IMR-90 (cell line): ENCODE measurements around the gene DEGS2. TPM values are rescaled to one million over a fixed set of nuclear protein-coding genes. Genes with fewer than 3 reads are reported as not detected.

Source experiments
- ATAC-seq: fragments of 200-7000 bp; cut with Tn5 transposase; 2 replicates; pipeline ENCODE4 v1.9.1; 2020; ENCODE audit warnings: low read depth, mild to moderate bottlenecking, moderate library complexity
- BruUV-seq: library from RNA; stranded (reverse); fragments of 400-500 nt; replicated peaks from 2 replicates; lab custom pipeline; 2021; lab: Mats Ljungman, UMichigan
- CTCF ChIA-PET: fragments of 300-600 bp; formaldehyde crosslinking; extraction: SDS; loops from one replicate; lab custom pipeline; 2021; ENCODE audit warnings: antibody characterized with exemption; lab: Yijun Ruan, JAX
- POLR2A ChIA-PET: fragments of 300-600 bp; sonication (Branson Sonifier 250); formaldehyde crosslinking; loops from one replicate; lab custom pipeline; 2022; ENCODE audit warnings: antibody characterized with exemption; ENCODE audit not compliant: unreplicated experiment; lab: Charles Lee
- DNase-seq: peaks from one replicate; pipeline ENCODE4 v3.0.0; 2013
- H2AFZ ChIP-seq: replicated peaks from 2 replicates; pipeline ENCODE3; 2013; ENCODE audit warnings: low read length, mild to moderate bottlenecking; ENCODE audit not compliant: poor library complexity
- H2AK5ac ChIP-seq: 2 replicates; pipeline ENCODE4 v1.6.1; 2013; ENCODE audit warnings: low read depth, low read length, inconsistent platforms
- H2AK9ac ChIP-seq: replicated peaks from 2 replicates; pipeline ENCODE3; 2013; ENCODE audit warnings: mild to moderate bottlenecking, low read depth, low read length, moderate library complexity; ENCODE audit not compliant: poor library complexity
- H2BK120ac ChIP-seq: 2 replicates; pipeline ENCODE4 v1.6.1; 2013; ENCODE audit warnings: low read depth, low read length, inconsistent platforms
- H2BK15ac ChIP-seq: 3 replicates; pipeline ENCODE4 v1.6.1; 2013; ENCODE audit warnings: low read depth, low read length, inconsistent platforms
- H2BK20ac ChIP-seq: 2 replicates; pipeline ENCODE4 v1.6.1; 2013; ENCODE audit warnings: low read depth, mild to moderate bottlenecking, inconsistent platforms, low read length, moderate library complexity
- H2BK5ac ChIP-seq: 2 replicates; pipeline ENCODE4 v1.6.1; 2013; ENCODE audit warnings: mild to moderate bottlenecking, low read depth, low read length, inconsistent platforms; ENCODE audit not compliant: poor library complexity, severe bottlenecking
- H3K14ac ChIP-seq: replicated peaks from 2 replicates; pipeline ENCODE4 v1.6.1; 2013; ENCODE audit warnings: low read depth, low read length, inconsistent platforms
- H3K18ac ChIP-seq: 2 replicates; pipeline ENCODE4 v1.6.1; 2013; ENCODE audit warnings: low read depth, low read length, control low read depth
- H3K23ac ChIP-seq: 2 replicates; pipeline ENCODE4 v1.6.1; 2013; ENCODE audit warnings: low read depth, low read length, inconsistent platforms
- H3K27ac ChIP-seq: 2 replicates; pipeline ENCODE4 v1.5.1; 2013; ENCODE audit warnings: mild to moderate bottlenecking, control low read depth, low read length; ENCODE audit not compliant: insufficient read depth
- H3K27me3 ChIP-seq: 2 replicates; pipeline ENCODE4 v1.6.1; 2013; ENCODE audit warnings: low read length; ENCODE audit not compliant: control insufficient read depth, insufficient read depth
- H3K36me3 ChIP-seq: 2 replicates; pipeline ENCODE4 v1.6.1; 2013; ENCODE audit warnings: low read length, mixed read lengths; ENCODE audit not compliant: control insufficient read depth, insufficient read depth
- H3K4ac ChIP-seq: 2 replicates; pipeline ENCODE4 v1.6.1; 2013; ENCODE audit warnings: low read depth, low read length, inconsistent platforms
- H3K4me1 ChIP-seq: 2 replicates; pipeline ENCODE4 v1.6.1; 2013; ENCODE audit warnings: low read length, mixed read lengths; ENCODE audit not compliant: control insufficient read depth, insufficient read depth
- H3K4me2 ChIP-seq: 2 replicates; pipeline ENCODE4 v1.6.1; 2013; ENCODE audit warnings: low read depth, mild to moderate bottlenecking, control low read depth, low read length, moderate library complexity
- H3K4me3 ChIP-seq: 2 replicates; pipeline ENCODE4 v1.5.1; 2013; ENCODE audit warnings: low read depth, mild to moderate bottlenecking, control low read depth, low read length, moderate library complexity; ENCODE audit not compliant: insufficient read depth
- H3K56ac ChIP-seq: 2 replicates; pipeline ENCODE4 v1.6.1; 2013; ENCODE audit warnings: low read length, inconsistent platforms; ENCODE audit not compliant: insufficient read depth; ENCODE audit errors: extremely low read depth
- H3K79me1 ChIP-seq, 2 experiments: 2 replicates each; pipeline ENCODE4 v1.6.1; 2013; ENCODE audit warnings: low read length in 2 of 2, inconsistent platforms in 1 of 2, low read depth in 1 of 2
- H3K9ac ChIP-seq: 2 replicates; pipeline ENCODE4 v1.6.1; 2013; ENCODE audit warnings: low read depth, low read length, control low read depth
- H3K9me1 ChIP-seq: 2 replicates; pipeline ENCODE4 v1.6.1; 2013; ENCODE audit warnings: low read length, inconsistent platforms; ENCODE audit not compliant: insufficient read depth
- H3K9me3 ChIP-seq: 2 replicates; pipeline ENCODE4 v1.6.1; 2013; ENCODE audit warnings: low read length; ENCODE audit not compliant: control insufficient read depth, insufficient read depth
- H4K20me1 ChIP-seq: 2 replicates; pipeline ENCODE4 v1.6.1; 2013; ENCODE audit warnings: low read length, inconsistent platforms; ENCODE audit not compliant: insufficient read depth
- H4K5ac ChIP-seq: 2 replicates; pipeline ENCODE4 v1.6.1; 2013; ENCODE audit warnings: mild to moderate bottlenecking, low read depth, low read length, control low read depth
- H4K8ac ChIP-seq, 2 experiments: 2 replicates each; pipeline ENCODE4 v1.6.1; 2013; ENCODE audit warnings: low read depth in 2 of 2, low read length in 2 of 2, control low read depth in 1 of 2, inconsistent platforms in 1 of 2
- H4K91ac ChIP-seq: 2 replicates; pipeline ENCODE4 v1.6.1; 2013; ENCODE audit warnings: low read depth, low read length, inconsistent platforms; ENCODE audit not compliant: insufficient read depth
- CEBPB ChIP-seq: IDR thresholded peaks from 2 replicates; pipeline ENCODE4 v1.6.1; 2012; ENCODE audit warnings: low read depth, low read length, improper control_type of control experiment
- CHD1 ChIP-seq: IDR thresholded peaks from 2 replicates; pipeline ENCODE4 v1.6.1; 2012; ENCODE audit warnings: low read depth, low read length, improper control_type of control experiment
- CTCF ChIP-seq: conservative IDR thresholded peaks from 2 replicates; pipeline ENCODE4 v1.5.1; 2012; ENCODE audit warnings: mild to moderate bottlenecking, low read depth, low read length, improper control_type of control experiment
- ELK1 ChIP-seq: fragments of 150-350 bp; IDR thresholded peaks from 2 replicates; pipeline ENCODE4 v1.6.1; 2016; ENCODE audit warnings: low read depth, mild to moderate bottlenecking, low read length, moderate library complexity, borderline replicate concordance
- FOS ChIP-seq: fragments of 150-350 bp; IDR thresholded peaks from 2 replicates; pipeline ENCODE4 v1.6.1; 2016; ENCODE audit warnings: low read depth, low read length
- MAFK ChIP-seq: IDR thresholded peaks from 2 replicates; pipeline ENCODE4 v1.6.1; 2012; ENCODE audit warnings: low read depth, low read length, improper control_type of control experiment
- MAZ ChIP-seq: IDR thresholded peaks from 2 replicates; pipeline ENCODE4 v1.6.1; 2012; ENCODE audit warnings: low read depth, mild to moderate bottlenecking, low read length, improper control_type of control experiment, moderate library complexity, borderline replicate concordance
- MXI1 ChIP-seq: IDR thresholded peaks from 2 replicates; pipeline ENCODE4 v1.6.1; 2012; ENCODE audit warnings: low read depth, mild to moderate bottlenecking, low read length, moderate library complexity, borderline replicate concordance
- NFE2L2 ChIP-seq: fragments of 150-350 bp; IDR thresholded peaks from 2 replicates; pipeline ENCODE4 v1.6.1; 2016; ENCODE audit warnings: low read depth, mild to moderate bottlenecking, low read length
- POLR2A ChIP-seq: IDR thresholded peaks from 2 replicates; pipeline ENCODE4 v1.6.1; 2012; ENCODE audit warnings: mild to moderate bottlenecking, low read depth, low read length
- RAD21 ChIP-seq: IDR thresholded peaks from 2 replicates; pipeline ENCODE4 v1.6.1; 2012; ENCODE audit warnings: low read length, improper control_type of control experiment
- RCOR1 ChIP-seq: IDR thresholded peaks from 2 replicates; pipeline ENCODE4 v1.6.1; 2012; ENCODE audit warnings: mild to moderate bottlenecking, low read length, improper control_type of control experiment; ENCODE audit not compliant: insufficient replicate concordance
- RFX5 ChIP-seq: IDR thresholded peaks from 2 replicates; pipeline ENCODE4 v1.8.0; 2012; ENCODE audit warnings: low read depth, mild to moderate bottlenecking, low read length, moderate library complexity
- SMC3 ChIP-seq: fragments of 150-350 bp; IDR thresholded peaks from 2 replicates; pipeline ENCODE4 v1.6.1; 2016; ENCODE audit warnings: low read depth, mild to moderate bottlenecking, antibody characterized with exemption, low read length, moderate library complexity
- USF2 ChIP-seq: fragments of 150-350 bp; IDR thresholded peaks from 2 replicates; pipeline ENCODE4 v1.6.1; 2017; ENCODE audit warnings: mild to moderate bottlenecking, antibody characterized with exemption, low read length, low read depth
- WGBS, 2 experiments: methylation state at CpG; one replicate each; pipeline versions ENCODE4 v1.1.5 to v1.1.7; 2013; ENCODE audit warnings: missing lambda C conversion rate in 2 of 2; ENCODE audit not compliant: insufficient read length in 1 of 2; ENCODE audit errors: extremely low coverage in 2 of 2; 5-methylcytosine and 5-hydroxymethylcytosine counted together
- dilution Hi-C: fragments of 300-500 bp; cut with HindIII; formaldehyde crosslinking; loops from one replicate; pipeline ENCODE4 v1.14.3; 2018; ENCODE audit warnings: low sequenced_read_pairs; ENCODE audit not compliant: unreplicated experiment
- in situ Hi-C: fragments of 300-500 bp; cut with MboI; formaldehyde crosslinking; loops from 3 replicates; pipeline ENCODE4 v1.14.3; 2019; ENCODE audit warnings: low sequenced_read_pairs, inconsistent platforms, mixed read lengths
- intact Hi-C: fragments of 100-400 bp; cut with micrococcal nuclease; formaldehyde crosslinking; loops from 2 replicates; pipeline ENCODE4 v1.10.0; 2022
- polyA plus RNA-seq, 3 experiments: library from polyadenylated mRNA; depleted of rRNA; stranded (reverse); fragments of >200 nt; gene quantifications; 2 replicates each; pipeline ENCODE4 v1.2.3, GENCODE V29; 2012; ENCODE audit warnings: low replicate concordance in 1 of 3
- total RNA-seq: library from RNA; depleted of rRNA; stranded (reverse); fragments of >200 nt; gene quantifications from 2 replicates; pipeline ENCODE4 v1.2.3, GENCODE V29; 2012

The DEGS2 gene
- total and polyA plus RNA-seq, 2 of the 4 experiments (the other 2 are of a cell fraction), result not detected

GRCh38 chr14:100117633-100118395 lies 41.6 kb downstream of the DEGS2 start:
- no peak overlapping the region for H4K5ac ChIP-seq
- no peaks in the 10 kb centered on the region for H3K9me3 ChIP-seq
- WGBS, 2 experiments, result 100% methylated on average over 2 of the region's 14 CpGs; no CpG with 5 or more reads in 1 of the 2 experiments
- no peak overlapping the region for H3K18ac ChIP-seq
- H3K9ac ChIP-seq, result no peak overlapping the region
- no peaks in the 10 kb centered on the region for H3K27me3 ChIP-seq
- H3K23ac ChIP-seq, result no peak overlapping the region
- intact Hi-C loops, result no loop called here
- no peak overlapping the region for H2AFZ ChIP-seq
- H2AK5ac ChIP-seq, result no peak overlapping the region
- in situ Hi-C loops, result no loop called here
- no peak overlapping the region for H3K56ac ChIP-seq
- H3K36me3 ChIP-seq, result no peaks in the 10 kb centered on the region
- peak overlapping the region; percentile 29 for H2AK9ac ChIP-seq
- H2BK20ac ChIP-seq, result no peak overlapping the region
- no peaks in the 10 kb centered on the region for H3K79me1 ChIP-seq
- H3K4me2 ChIP-seq, result no peak overlapping the region
- H4K8ac ChIP-seq, result no peak overlapping the region
- peaks cover 3% of the 10 kb centered on the region; the same call in 1 of the 2 replicates for H3K4me1 ChIP-seq
- no peak overlapping the region for H3K27ac ChIP-seq
- H3K14ac ChIP-seq, result no peak overlapping the region
- H4K91ac ChIP-seq, result no peak overlapping the region
- ChIA-PET CTCF (interaction anchor here (1.0 to 1.2 kb wide), 3 partner anchors 9 to 135 kb away, joined by 3 to 4 read pairs (median 3); no protein-coding TSS in a partner anchor), POLR2A (no interaction called here)
- no peak for ATAC-seq
- DNase-seq, result no peak
- no peak overlapping the region for H2BK120ac ChIP-seq
- H2BK5ac ChIP-seq, result no peak overlapping the region
- no peak overlapping the region for H2BK15ac ChIP-seq
- peaks cover 9% of the 10 kb centered on the region; the same call in 1 of the 2 replicates for H3K9me1 ChIP-seq
- H3K4me3 ChIP-seq, result no peak overlapping the region
- no TSS peak for BruUV-seq
- no peak overlapping the region for H3K4ac ChIP-seq
- dilution Hi-C loops, result no loop called here
- no peaks in the 10 kb centered on the region for H4K20me1 ChIP-seq
- TF ChIP-seq RCOR1, result no peak
- no peak for TF ChIP-seq USF2
- no peak for TF ChIP-seq MAZ
- TF ChIP-seq ELK1, result no peak
- TF ChIP-seq RAD21, result no peak
- no peak for TF ChIP-seq NFE2L2
- TF ChIP-seq FOS, result no peak
- TF ChIP-seq MXI1, result no peak
- no peak for TF ChIP-seq MAFK
- no peak for TF ChIP-seq POLR2A
- TF ChIP-seq CEBPB, result no peak
- TF ChIP-seq CHD1, result no peak
- no peak for TF ChIP-seq RFX5
- TF ChIP-seq SMC3, result no peak
- no peak for TF ChIP-seq CTCF
